Liver (tissue), 9 donors: Measurements from ENCODE around the gene ST14. TPM values are rescaled to one million over a fixed set of nuclear protein-coding genes. Genes with fewer than 3 reads are reported as not detected.

Experiments
- DNase-seq: peaks from one replicate; pipeline ENCODE4 v3.0.0-alpha.2; 2017; ENCODE audit warnings: low spot score
- H3K27ac ChIP-seq, 2 donors: one replicate each; pipeline ENCODE4 v1.7.0; 2013; ENCODE audit warnings: inconsistent platforms in 2 of 2, low read length in 2 of 2, control low read depth in 1 of 2, low read depth in 1 of 2, mild to moderate bottlenecking in 1 of 2
- H3K27me3 ChIP-seq, 4 donors: one replicate each; pipeline versions ENCODE4 v1.6.1 to v1.7.0; 2013; ENCODE audit warnings: low read length in 3 of 4, inconsistent platforms in 1 of 4, mild to moderate bottlenecking in 1 of 4, moderate library complexity in 1 of 4; ENCODE audit not compliant: control insufficient read depth in 4 of 4, insufficient read depth in 4 of 4
- H3K36me3 ChIP-seq, 4 donors: one replicate each; pipeline versions ENCODE4 v1.6.1 to v1.7.0; 2013; ENCODE audit warnings: low read length in 3 of 4, mild to moderate bottlenecking in 3 of 4, low read depth in 1 of 4, moderate library complexity in 1 of 4; ENCODE audit not compliant: control insufficient read depth in 4 of 4, insufficient read depth in 3 of 4
- H3K4me1 ChIP-seq, 4 donors: one replicate each; pipeline versions ENCODE4 v1.6.1 to v1.7.0; 2013; ENCODE audit warnings: low read length in 3 of 4, mild to moderate bottlenecking in 3 of 4, moderate library complexity in 1 of 4; ENCODE audit not compliant: control insufficient read depth in 4 of 4, insufficient read depth in 4 of 4
- H3K4me3 ChIP-seq, 3 donors: one replicate each; pipeline versions ENCODE4 v1.6.1 to v1.7.0; 2013; ENCODE audit warnings: low read length in 3 of 3, control low read depth in 1 of 3, low read depth in 1 of 3, mild to moderate bottlenecking in 1 of 3
- H3K9ac ChIP-seq, 2 donors: one replicate each; pipeline ENCODE4 v1.7.0; 2013; ENCODE audit warnings: low read length in 2 of 2, mild to moderate bottlenecking in 2 of 2, moderate library complexity in 2 of 2, control low read depth in 1 of 2, low read depth in 1 of 2
- H3K9me3 ChIP-seq, 4 donors: one replicate each; pipeline versions ENCODE4 v1.6.1 to v1.7.0; 2013; ENCODE audit warnings: low read length in 3 of 4; ENCODE audit not compliant: control insufficient read depth in 4 of 4
- EGR1 ChIP-seq, 2 donors: IDR thresholded peaks; 2 replicates each; pipeline ENCODE4 v1.6.1; 2016 to 2018; ENCODE audit warnings: antibody characterized with exemption in 2 of 2, low read depth in 2 of 2
- FOXA1 ChIP-seq: IDR thresholded peaks from 2 replicates; pipeline ENCODE4 v1.6.1; 2016; ENCODE audit warnings: antibody characterized with exemption
- FOXA2 ChIP-seq: IDR thresholded peaks from 2 replicates; pipeline ENCODE4 v1.6.1; 2016; ENCODE audit warnings: antibody characterized with exemption
- GABPA ChIP-seq, 2 donors: IDR thresholded peaks in 1 of 2; conservative IDR thresholded peaks in 1 of 2; 2 replicates each; pipeline ENCODE4 v1.6.1; 2016; ENCODE audit warnings: antibody characterized with exemption in 2 of 2, mild to moderate bottlenecking in 1 of 2, moderate library complexity in 1 of 2
- HNF4A ChIP-seq, 2 donors: conservative IDR thresholded peaks; 2 replicates each; pipeline ENCODE4 v1.6.1; 2016; ENCODE audit warnings: antibody characterized with exemption in 2 of 2, mild to moderate bottlenecking in 2 of 2
- HNF4G ChIP-seq: IDR thresholded peaks from 2 replicates; pipeline ENCODE4 v1.6.1; 2016; ENCODE audit warnings: antibody characterized with exemption
- JUND ChIP-seq, 2 donors: IDR thresholded peaks; 2 replicates each; pipeline ENCODE4 v1.6.1; 2016; ENCODE audit warnings: antibody characterized with exemption in 2 of 2
- MAX ChIP-seq: IDR thresholded peaks from 2 replicates; pipeline ENCODE4 v1.6.1; 2016; ENCODE audit warnings: antibody characterized with exemption
- NR2F2 ChIP-seq: IDR thresholded peaks from 2 replicates; pipeline ENCODE4 v1.6.1; 2016; ENCODE audit warnings: antibody characterized with exemption
- RAD21 ChIP-seq, 2 donors: IDR thresholded peaks; 2 replicates each; pipeline ENCODE4 v1.6.1; 2016; ENCODE audit warnings: antibody characterized with exemption in 2 of 2, mild to moderate bottlenecking in 2 of 2
- REST ChIP-seq: IDR thresholded peaks from 2 replicates; pipeline ENCODE4 v1.6.1; 2016; ENCODE audit warnings: antibody characterized with exemption, mild to moderate bottlenecking
- RXRA ChIP-seq, 2 donors: IDR thresholded peaks; 2 replicates each; pipeline ENCODE4 v1.6.1; 2017 to 2018; ENCODE audit warnings: antibody characterized with exemption in 2 of 2, mild to moderate bottlenecking in 1 of 2
- SP1 ChIP-seq: IDR thresholded peaks from 2 replicates; pipeline ENCODE4 v1.6.1; 2018; ENCODE audit warnings: antibody characterized with exemption, mild to moderate bottlenecking
- TAF1 ChIP-seq: conservative IDR thresholded peaks from 2 replicates; pipeline ENCODE4 v1.6.1; 2016; ENCODE audit warnings: antibody characterized with exemption, mild to moderate bottlenecking
- YY1 ChIP-seq: IDR thresholded peaks from 2 replicates; pipeline ENCODE4 v1.6.1; 2016; ENCODE audit warnings: antibody characterized with exemption, mild to moderate bottlenecking
- WGBS: extraction: QIAGEN DNeasy Blood & Tissue Kit; methylation state at CpG from one replicate; pipeline ENCODE4 v1.1.7; 2013; 5-methylcytosine and 5-hydroxymethylcytosine counted together
- polyA plus RNA-seq, 2 donors: library from polyadenylated mRNA; stranded (reverse) in 1 of 2; unstranded in 1 of 2; fragments of 200-250 nt in 1 of 2; fragments of >200 nt in 1 of 2; fragmentation: Nextera tagmentation in 1 of 2; extraction: Ambion mirVana in 1 of 2; gene quantifications; one replicate each; pipeline versions ENCODE4 v1.2.1 to v1.2.3, GENCODE V29; 2013 to 2015
- total RNA-seq, 2 donors: library from RNA; depleted of rRNA; stranded (reverse); fragments of >200 nt; gene quantifications; one replicate each; pipeline ENCODE4 v1.2.3, GENCODE V29; 2014
- TF ChIP-seq, protein P1 (sequence below): fragments of 150-350 bp; IDR thresholded peaks from 2 replicates; pipeline ENCODE4 v1.5.1; 2017; ENCODE audit warnings: improper control_type of control experiment, low read depth, low read length; ENCODE audit not compliant: missing input control
- TF ChIP-seq, protein P2 (sequence below): IDR thresholded peaks from 2 replicates; pipeline ENCODE4 v1.6.1; 2016; ENCODE audit warnings: antibody characterized with exemption
- TF ChIP-seq, protein P3 (sequence below): IDR thresholded peaks from 2 replicates; pipeline ENCODE4 v1.6.1; 2016; ENCODE audit warnings: antibody characterized with exemption
- donor health status: healthy.
- donor health status: healthy.
- donor health status: healthy.
- donor health status: healthy.
- donor health status: healthy.

ST14 gene
- total and polyA plus RNA-seq, 4 donors, result 2.8 to 5.9 (median 4.5) TPM

DNA sequence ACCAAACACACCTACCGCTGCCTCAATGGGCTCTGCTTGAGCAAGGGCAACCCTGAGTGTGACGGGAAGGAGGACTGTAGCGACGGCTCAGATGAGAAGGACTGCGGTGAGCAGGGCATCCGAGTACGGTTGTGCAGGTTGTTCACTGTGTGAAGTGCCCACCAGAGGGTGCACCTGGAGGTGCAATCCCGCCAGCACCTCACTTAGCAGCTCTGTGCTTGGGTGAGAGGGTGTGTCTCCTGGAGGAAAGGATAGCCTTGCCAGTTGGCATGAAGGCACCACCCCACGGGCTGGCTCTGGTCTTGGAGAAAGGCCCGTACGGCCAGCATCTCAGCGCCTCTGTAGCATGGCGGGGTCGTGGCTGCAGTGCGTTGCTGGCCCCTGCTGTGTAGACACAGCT lies 39.4 kb downstream of the ST14 start (continued):
- TF ChIP-seq, protein P1, sequence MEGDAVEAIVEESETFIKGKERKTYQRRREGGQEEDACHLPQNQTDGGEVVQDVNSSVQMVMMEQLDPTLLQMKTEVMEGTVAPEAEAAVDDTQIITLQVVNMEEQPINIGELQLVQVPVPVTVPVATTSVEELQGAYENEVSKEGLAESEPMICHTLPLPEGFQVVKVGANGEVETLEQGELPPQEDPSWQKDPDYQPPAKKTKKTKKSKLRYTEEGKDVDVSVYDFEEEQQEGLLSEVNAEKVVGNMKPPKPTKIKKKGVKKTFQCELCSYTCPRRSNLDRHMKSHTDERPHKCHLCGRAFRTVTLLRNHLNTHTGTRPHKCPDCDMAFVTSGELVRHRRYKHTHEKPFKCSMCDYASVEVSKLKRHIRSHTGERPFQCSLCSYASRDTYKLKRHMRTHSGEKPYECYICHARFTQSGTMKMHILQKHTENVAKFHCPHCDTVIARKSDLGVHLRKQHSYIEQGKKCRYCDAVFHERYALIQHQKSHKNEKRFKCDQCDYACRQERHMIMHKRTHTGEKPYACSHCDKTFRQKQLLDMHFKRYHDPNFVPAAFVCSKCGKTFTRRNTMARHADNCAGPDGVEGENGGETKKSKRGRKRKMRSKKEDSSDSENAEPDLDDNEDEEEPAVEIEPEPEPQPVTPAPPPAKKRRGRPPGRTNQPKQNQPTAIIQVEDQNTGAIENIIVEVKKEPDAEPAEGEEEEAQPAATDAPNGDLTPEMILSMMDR, result no peak
- no peak for TF ChIP-seq FOXA1
- no peak for TF ChIP-seq GABPA (IDR thresholded peaks at IDR 0.05 in 1 of 2, conservative IDR thresholded peaks at IDR 0.05 in 1 of 2)
- no peak for TF ChIP-seq HNF4A (conservative IDR thresholded peaks at IDR 0.05)
- no peak for TF ChIP-seq RXRA (IDR thresholded peaks at IDR 0.05)
- no peak for TF ChIP-seq FOXA2
- TF ChIP-seq, protein P2, sequence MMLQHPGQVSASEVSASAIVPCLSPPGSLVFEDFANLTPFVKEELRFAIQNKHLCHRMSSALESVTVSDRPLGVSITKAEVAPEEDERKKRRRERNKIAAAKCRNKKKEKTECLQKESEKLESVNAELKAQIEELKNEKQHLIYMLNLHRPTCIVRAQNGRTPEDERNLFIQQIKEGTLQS, result no peak
- no peak for TF ChIP-seq TAF1
- no peak for TF ChIP-seq YY1
- no peak for TF ChIP-seq SP1

DNA sequence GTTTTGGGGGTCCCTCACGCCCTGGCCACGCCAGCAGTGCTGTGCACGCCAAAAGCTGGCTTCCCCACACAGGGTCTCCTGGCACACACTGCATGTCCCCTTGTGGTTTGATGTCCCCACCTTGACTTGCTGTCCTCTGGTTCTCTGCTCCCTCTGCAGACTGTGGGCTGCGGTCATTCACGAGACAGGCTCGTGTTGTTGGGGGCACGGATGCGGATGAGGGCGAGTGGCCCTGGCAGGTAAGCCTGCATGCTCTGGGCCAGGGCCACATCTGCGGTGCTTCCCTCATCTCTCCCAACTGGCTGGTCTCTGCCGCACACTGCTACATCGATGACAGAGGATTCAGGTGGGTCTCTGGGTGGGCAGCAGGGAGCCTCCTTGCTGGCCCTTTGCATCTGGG lies 40.2 kb downstream of the ST14 start:
- Histone ChIP-seq H3K9me3 (no peaks in the 10 kb centered on the region), H3K27me3 (no peaks in the 10 kb centered on the region), H3K4me1 (no peaks in the 10 kb centered on the region), H3K4me3 (no peak overlapping the region), H3K9ac (no peak overlapping the region), H3K27ac (no peak overlapping the region), H3K36me3 (no peaks in the 10 kb centered on the region)
- no peak for TF ChIP-seq JUND (IDR thresholded peaks at IDR 0.05)
- TF ChIP-seq, protein P3, sequence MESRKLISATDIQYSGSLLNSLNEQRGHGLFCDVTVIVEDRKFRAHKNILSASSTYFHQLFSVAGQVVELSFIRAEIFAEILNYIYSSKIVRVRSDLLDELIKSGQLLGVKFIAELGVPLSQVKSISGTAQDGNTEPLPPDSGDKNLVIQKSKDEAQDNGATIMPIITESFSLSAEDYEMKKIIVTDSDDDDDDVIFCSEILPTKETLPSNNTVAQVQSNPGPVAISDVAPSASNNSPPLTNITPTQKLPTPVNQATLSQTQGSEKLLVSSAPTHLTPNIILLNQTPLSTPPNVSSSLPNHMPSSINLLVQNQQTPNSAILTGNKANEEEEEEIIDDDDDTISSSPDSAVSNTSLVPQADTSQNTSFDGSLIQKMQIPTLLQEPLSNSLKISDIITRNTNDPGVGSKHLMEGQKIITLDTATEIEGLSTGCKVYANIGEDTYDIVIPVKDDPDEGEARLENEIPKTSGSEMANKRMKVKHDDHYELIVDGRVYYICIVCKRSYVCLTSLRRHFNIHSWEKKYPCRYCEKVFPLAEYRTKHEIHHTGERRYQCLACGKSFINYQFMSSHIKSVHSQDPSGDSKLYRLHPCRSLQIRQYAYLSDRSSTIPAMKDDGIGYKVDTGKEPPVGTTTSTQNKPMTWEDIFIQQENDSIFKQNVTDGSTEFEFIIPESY, result no peak
- WGBS, result 90% methylated on average over 12 of the region's 12 CpGs
- no peak for DNase-seq

DNA sequence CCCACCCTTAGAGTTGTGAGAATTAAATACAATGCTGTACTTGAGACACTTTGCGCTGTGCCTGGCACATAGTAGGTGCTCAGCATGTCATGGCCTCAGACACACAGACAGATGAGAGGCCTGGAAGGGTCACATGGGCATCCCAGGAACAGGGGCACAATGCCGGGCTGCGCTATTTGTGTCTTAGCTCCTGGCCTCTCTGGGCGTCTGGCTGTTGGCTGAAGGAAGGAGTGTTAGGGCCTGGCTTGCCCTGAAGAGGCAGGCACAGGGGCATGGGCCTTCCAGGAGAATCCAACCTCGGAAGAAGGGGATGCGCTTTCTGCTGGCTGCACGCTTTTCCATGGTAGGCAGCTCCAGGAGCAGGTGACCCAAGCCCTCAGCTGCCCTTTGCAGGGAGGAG lies 41.4 kb downstream of the ST14 start:
- Histone ChIP-seq H3K9ac (no peak overlapping the region), H3K9me3 (no peaks in the 10 kb centered on the region), H3K36me3 (no peaks in the 10 kb centered on the region), H3K4me3 (no peak overlapping the region), H3K4me1 (no peaks in the 10 kb centered on the region), H3K27ac (no peak overlapping the region), H3K27me3 (no peaks in the 10 kb centered on the region)
- WGBS, result 95% methylated on average over 7 of the region's 7 CpGs
- TF ChIP-seq GABPA (IDR thresholded peaks at IDR 0.05 in 1 of 2, conservative IDR thresholded peaks at IDR 0.05 in 1 of 2) (no peak), REST (no peak), HNF4A (conservative IDR thresholded peaks at IDR 0.05) (no peak), MAX (no peak), RXRA (IDR thresholded peaks at IDR 0.05) (no peak), JUND (IDR thresholded peaks at IDR 0.05) (no peak), EGR1 (IDR thresholded peaks at IDR 0.05; ENCODE audit: low read depth in 2 of 2) (no peak), FOXA2 (no peak), NR2F2 (no peak), HNF4G (no peak), RAD21 (IDR thresholded peaks at IDR 0.05) (no peak)
- TF ChIP-seq, protein P3, result no peak
- TF ChIP-seq, protein P2, result no peak
- no peak for DNase-seq
